Fibroblast of lung (primary cell): ENCODE measurements around the gene SEMA3B. TPM values are rescaled to one million over a fixed set of nuclear protein-coding genes. Genes with fewer than 3 reads are reported as not detected.

Experiments
- DNase-seq, 2 donors: peaks; one replicate each; pipeline versions ENCODE4 v3.0.0 to v3.0.0-alpha.2; 2010; ENCODE audit warnings: low read depth in 2 of 2
- H2AFZ ChIP-seq: 2 replicates; pipeline ENCODE4 v1.5.1; 2012; ENCODE audit warnings: low read length, control low read depth, inconsistent platforms
- H3K27ac ChIP-seq: 2 replicates; pipeline ENCODE4 v1.5.1; 2011; ENCODE audit warnings: low read length, control low read depth; ENCODE audit not compliant: insufficient read depth
- H3K27me3 ChIP-seq: 2 replicates; pipeline ENCODE4 v1.5.1; 2011; ENCODE audit warnings: mild to moderate bottlenecking, low read length; ENCODE audit not compliant: control insufficient read depth, insufficient read depth
- H3K36me3 ChIP-seq: 2 replicates; pipeline ENCODE4 v1.5.1; 2011; ENCODE audit warnings: low read length; ENCODE audit not compliant: control insufficient read depth, insufficient read depth
- H3K4me1 ChIP-seq: 2 replicates; pipeline ENCODE4 v1.5.1; 2011; ENCODE audit warnings: low read length; ENCODE audit not compliant: control insufficient read depth, insufficient read depth; ENCODE audit errors: extremely low read depth
- H3K4me2 ChIP-seq: 2 replicates; pipeline ENCODE4 v1.5.1; 2011; ENCODE audit warnings: low read length, control low read depth; ENCODE audit not compliant: insufficient read depth; ENCODE audit errors: extremely low read depth
- H3K4me3 ChIP-seq, 4 experiments: fragments of 200-600 bp in 1 of 4; sonication (generic) in 1 of 4; replicated peaks in 1 of 4; 2 replicates each; pipeline ENCODE4 v1.5.1; 2011 to 2016; ENCODE audit warnings: low read length in 4 of 4, low read depth in 3 of 4, mild to moderate bottlenecking in 3 of 4, control low read depth in 2 of 4, inconsistent platforms in 1 of 4, mixed read lengths in 1 of 4; ENCODE audit not compliant: insufficient read depth in 1 of 4; ENCODE audit errors: control extremely low read depth in 1 of 4
- H3K79me2 ChIP-seq: 2 replicates; pipeline ENCODE4 v1.5.1; 2012; ENCODE audit warnings: mild to moderate bottlenecking, low read length, inconsistent platforms; ENCODE audit not compliant: control insufficient read depth, insufficient read depth
- H3K9ac ChIP-seq: 2 replicates; pipeline ENCODE4 v1.5.1; 2011; ENCODE audit warnings: mild to moderate bottlenecking, low read length, control low read depth; ENCODE audit not compliant: insufficient read depth
- H3K9me3 ChIP-seq: 2 replicates; pipeline ENCODE4 v1.5.1; 2012; ENCODE audit warnings: low read depth, low read length; ENCODE audit not compliant: control insufficient read depth, insufficient read depth
- H4K20me1 ChIP-seq: 2 replicates; pipeline ENCODE4 v1.5.1; 2011; ENCODE audit warnings: low read length; ENCODE audit not compliant: control insufficient read depth, insufficient read depth; ENCODE audit errors: extremely low read depth
- CTCF ChIP-seq, 2 donors: IDR thresholded peaks in 1 of 2; conservative IDR thresholded peaks in 1 of 2; 1 replicate in 1 of 2; 2 replicates in 1 of 2; pipeline ENCODE4 v1.5.1; 2011 to 2012; ENCODE audit warnings: low read length in 2 of 2, control low read depth in 1 of 2, inconsistent platforms in 1 of 2, low read depth in 1 of 2, mild to moderate bottlenecking in 1 of 2
- EZH2 ChIP-seq: IDR thresholded peaks from 2 replicates; pipeline ENCODE4 v1.5.1; 2012; ENCODE audit warnings: low read length, control low read depth, mild to moderate bottlenecking; ENCODE audit errors: missing control alignments
- polyA plus RNA-seq, 2 donors: library from polyadenylated mRNA; depleted of rRNA in 1 of 2; stranded (reverse) in 1 of 2; unstranded in 1 of 2; fragments of >200 nt; gene quantifications; 2 replicates each; pipeline ENCODE4 v1.2.1, GENCODE V29; 2011 to 2012; ENCODE audit warnings: missing spikeins in 1 of 2
- total RNA-seq: library from RNA; depleted of rRNA; stranded (reverse); fragments of >200 nt; gene quantifications from 2 replicates; pipeline ENCODE4 v1.2.1, GENCODE V29; 2014

The SEMA3B gene
- total and polyA plus RNA-seq, 2 donors (not counting 1 experiment from before 2014, with no cell fraction given) = 23.5 to 85.2 TPM

GRCh38 chr3:50245251-50245745 lies 23.6 kb upstream of the SEMA3B start:
- H3K79me2 ChIP-seq = peaks cover 95% of the 10 kb centered on the region
- no peak overlapping the region for H2AFZ ChIP-seq
- no peaks in the 10 kb centered on the region for H4K20me1 ChIP-seq
- peak overlapping the region in 2 of 4 experiments; percentile 37 to 52 for H3K4me3 ChIP-seq
- no peaks in the 10 kb centered on the region for H3K9me3 ChIP-seq
- peaks cover 57% of the 10 kb centered on the region for H3K4me1 ChIP-seq
- peak overlapping the region; percentile 75 for H3K27ac ChIP-seq
- H3K27me3 ChIP-seq = no peaks in the 10 kb centered on the region
- H3K4me2 ChIP-seq = peak overlapping the region; percentile 85
- peaks cover 5% of the 10 kb centered on the region for H3K36me3 ChIP-seq
- DNase-seq = peak in 1 of 2 donors; percentile 42
- H3K9ac ChIP-seq = no peak overlapping the region
- no peak for TF ChIP-seq CTCF (conservative IDR thresholded peaks at IDR 0.05 in 1 of 2, IDR thresholded peaks at IDR 0.05 in 1 of 2; ENCODE audit: low read depth in 1 of 2, low read length in 2 of 2)
- no peak for TF ChIP-seq EZH2

- TF ChIP-seq CTCF (conservative IDR thresholded peaks at IDR 0.05 in 1 of 2, IDR thresholded peaks at IDR 0.05 in 1 of 2; ENCODE audit: low read depth in 1 of 2, low read length in 2 of 2) (peak; percentile 94 to 98), EZH2 (no peak)
- Histone ChIP-seq H3K9ac (peak overlapping the region; percentile 55), H3K27ac (peak overlapping the region; percentile 75), H3K4me2 (peak overlapping the region; percentile 85), H3K4me1 (peaks cover 57% of the 10 kb centered on the region), H3K36me3 (peaks cover 4% of the 10 kb centered on the region), H3K4me3 (peak overlapping the region; percentile 9 to 52 (median 36)), H4K20me1 (no peaks in the 10 kb centered on the region), H2AFZ (no peak overlapping the region), H3K79me2 (peaks cover 95% of the 10 kb centered on the region), H3K27me3 (no peaks in the 10 kb centered on the region), H3K9me3 (no peaks in the 10 kb centered on the region)
- DNase-seq = peak; percentile 34 to 83
Observed at GRCh38 chr3:50245831-50246516, 23.0 kb upstream of the SEMA3B start.

- peaks cover 55% of the 10 kb centered on the region for H3K4me1 ChIP-seq
- peak overlapping the region; percentile 73 for H3K4me2 ChIP-seq
- DNase-seq = peak; percentile 76 to 97
- peak overlapping the region in 1 of 4 experiments; percentile 52 for H3K4me3 ChIP-seq
- no peaks in the 10 kb centered on the region for H3K27me3 ChIP-seq
- TF ChIP-seq CTCF (conservative IDR thresholded peaks at IDR 0.05 in 1 of 2, IDR thresholded peaks at IDR 0.05 in 1 of 2; ENCODE audit: low read depth in 1 of 2, low read length in 2 of 2) (no peak), EZH2 (no peak)
- H3K27ac ChIP-seq = peak overlapping the region; percentile 75
- no peaks in the 10 kb centered on the region for H4K20me1 ChIP-seq
- H3K36me3 ChIP-seq = peaks cover 4% of the 10 kb centered on the region
- peaks cover 95% of the 10 kb centered on the region for H3K79me2 ChIP-seq
- H3K9me3 ChIP-seq = no peaks in the 10 kb centered on the region
- H2AFZ ChIP-seq = no peak overlapping the region
- H3K9ac ChIP-seq = no peak overlapping the region
Observed at GRCh38 chr3:50246517-50246954, 22.4 kb upstream of the SEMA3B start.
